GM21381 (cell line): ENCODE data around the gene MRO.

Experiments
- ATAC-seq: cut with Tn5 transposase; IDR thresholded peaks from one replicate; pipeline ENCODE4 v1.9.1; 2021; ENCODE audit warnings: mild to moderate bottlenecking, moderate library complexity; ENCODE audit not compliant: unreplicated experiment

Gene MRO

GRCh38 chr18:50748243-50749229 lies 71.3 kb downstream of the MRO start:
- no peak for ATAC-seq

DNA sequence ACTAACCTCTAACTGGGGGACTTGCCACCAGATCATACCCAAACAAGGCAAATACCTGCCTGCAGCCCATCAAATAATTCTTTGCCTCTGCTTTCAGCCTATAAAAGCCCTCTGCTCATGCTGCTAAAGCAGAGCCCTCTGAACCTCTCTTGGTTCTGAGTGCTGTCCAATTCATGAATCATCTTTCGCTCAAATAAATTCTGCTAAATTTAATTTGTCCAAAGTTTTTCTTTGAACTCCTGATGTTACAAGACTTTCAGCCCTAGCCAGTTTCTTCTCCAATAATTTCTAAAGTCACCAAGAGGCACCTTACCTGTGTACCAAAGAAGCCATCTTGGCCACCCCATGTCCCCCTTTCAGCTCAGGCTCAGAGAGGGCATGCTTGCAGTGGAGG lies 72.0 kb downstream of the MRO start:
- no peak for ATAC-seq

- ATAC-seq, result no peak
Observed at GRCh38 chr18:50745945-50746344, 73.9 kb downstream of the MRO start.
